Right lobe of liver (tissue), 4 donors: Measurements from ENCODE around the gene DUSP11.

Source experiments
- POLR2A ChIP-seq: fragments of 450-650 bp; IDR thresholded peaks from one replicate; pipeline ENCODE4 v1.6.1; 2017; ENCODE audit warnings: antibody characterized with exemption, mild to moderate bottlenecking
- TF ChIP-seq, protein P1 (sequence below), 4 donors: fragments of 200-600 bp in 3 of 4; fragments of 450-650 bp in 1 of 4; IDR thresholded peaks; one replicate each; pipeline versions ENCODE4 v1.5.1 to v1.8.0; 2016 to 2022; ENCODE audit warnings: antibody characterized with exemption in 4 of 4, mild to moderate bottlenecking in 2 of 4
- donor health status: DM: no; HTN: no; CAD: no.
- donor health status: DM: no; HTN: no; CAD: no.
- donor health status: DM: no; HTN: yes; CAD: no.

DNA sequence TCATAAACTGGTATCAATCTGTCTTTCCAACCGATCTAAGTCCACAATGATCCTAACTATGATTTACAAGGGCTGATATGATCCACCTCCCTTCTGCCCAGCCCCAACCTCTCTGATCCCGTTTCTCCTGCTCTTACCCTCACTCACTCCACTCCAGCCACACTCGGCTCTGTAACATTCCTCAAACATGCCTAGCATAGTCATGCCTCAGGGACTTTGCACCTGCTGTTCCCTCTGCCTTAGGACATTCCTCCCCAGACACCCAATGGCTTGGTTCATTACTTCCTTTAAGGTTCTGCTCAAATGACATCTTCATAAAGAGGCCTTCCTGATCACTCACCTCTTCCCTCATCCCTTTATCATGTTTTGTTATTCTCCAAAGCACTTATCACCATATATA, 9.2 kb downstream of the DUSP11 start:
- TF ChIP-seq, protein P1, sequence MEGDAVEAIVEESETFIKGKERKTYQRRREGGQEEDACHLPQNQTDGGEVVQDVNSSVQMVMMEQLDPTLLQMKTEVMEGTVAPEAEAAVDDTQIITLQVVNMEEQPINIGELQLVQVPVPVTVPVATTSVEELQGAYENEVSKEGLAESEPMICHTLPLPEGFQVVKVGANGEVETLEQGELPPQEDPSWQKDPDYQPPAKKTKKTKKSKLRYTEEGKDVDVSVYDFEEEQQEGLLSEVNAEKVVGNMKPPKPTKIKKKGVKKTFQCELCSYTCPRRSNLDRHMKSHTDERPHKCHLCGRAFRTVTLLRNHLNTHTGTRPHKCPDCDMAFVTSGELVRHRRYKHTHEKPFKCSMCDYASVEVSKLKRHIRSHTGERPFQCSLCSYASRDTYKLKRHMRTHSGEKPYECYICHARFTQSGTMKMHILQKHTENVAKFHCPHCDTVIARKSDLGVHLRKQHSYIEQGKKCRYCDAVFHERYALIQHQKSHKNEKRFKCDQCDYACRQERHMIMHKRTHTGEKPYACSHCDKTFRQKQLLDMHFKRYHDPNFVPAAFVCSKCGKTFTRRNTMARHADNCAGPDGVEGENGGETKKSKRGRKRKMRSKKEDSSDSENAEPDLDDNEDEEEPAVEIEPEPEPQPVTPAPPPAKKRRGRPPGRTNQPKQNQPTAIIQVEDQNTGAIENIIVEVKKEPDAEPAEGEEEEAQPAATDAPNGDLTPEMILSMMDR (IDR thresholded peaks at IDR 0.05) = no peak
- no peak for TF ChIP-seq POLR2A
